Kidney (tissue), 14 donors: Measurements from ENCODE around the gene HPS5. TPM values are rescaled to one million over a fixed set of nuclear protein-coding genes. Genes with fewer than 3 reads are reported as not detected.
"Not testable (repeated sequence)": the region's sequence is repeated elsewhere in the genome, so short reads cannot be mapped to it uniquely, and the experiment has no call there.

ENCODE experiments used
- DNase-seq, 5 donors: peaks; one replicate each; pipeline ENCODE4 v3.0.0-alpha.2; 2013 to 2020
- FAIRE-seq: peaks from 2 replicates; lab custom pipeline; 2012; peaks lifted over from hg19 to GRCh38; lab: Jason Lieb, UNC
- H3K27ac ChIP-seq, 2 donors: one replicate each; pipeline ENCODE4 v1.7.0; 2013; ENCODE audit warnings: low read depth in 2 of 2, low read length in 2 of 2, inconsistent platforms in 1 of 2
- H3K27me3 ChIP-seq: one replicate; pipeline ENCODE4 v1.7.1; 2013; ENCODE audit warnings: low read length, inconsistent platforms; ENCODE audit not compliant: control insufficient read depth, insufficient read depth
- H3K36me3 ChIP-seq, 3 donors: one replicate each; pipeline versions ENCODE4 v1.7.0 to v1.7.1; 2013; ENCODE audit warnings: low read length in 3 of 3, control low read depth in 1 of 3, inconsistent platforms in 1 of 3; ENCODE audit not compliant: insufficient read depth in 3 of 3, control insufficient read depth in 2 of 3
- H3K4me1 ChIP-seq, 3 donors: one replicate each; pipeline versions ENCODE4 v1.7.0 to v1.7.1; 2013; ENCODE audit warnings: low read length in 3 of 3, inconsistent platforms in 1 of 3, low read depth in 1 of 3; ENCODE audit not compliant: control insufficient read depth in 2 of 3, insufficient read depth in 2 of 3
- H3K4me3 ChIP-seq, 3 donors: one replicate each; pipeline versions ENCODE4 v1.7.0 to v1.8.1; 2013; ENCODE audit warnings: low read length in 3 of 3, control low read depth in 1 of 3, inconsistent platforms in 1 of 3
- H3K9ac ChIP-seq, 3 donors: one replicate each; pipeline versions ENCODE4 v1.7.0 to v1.7.1; 2013; ENCODE audit warnings: low read length in 3 of 3, control low read depth in 1 of 3, inconsistent platforms in 1 of 3
- H3K9me3 ChIP-seq, 3 donors: one replicate each; pipeline versions ENCODE4 v1.7.0 to v1.7.1; 2013; ENCODE audit warnings: low read length in 3 of 3, control low read depth in 1 of 3, inconsistent platforms in 1 of 3; ENCODE audit not compliant: control insufficient read depth in 2 of 3, insufficient read depth in 1 of 3
- intact Hi-C: fragments of 100-400 bp; cut with DNase I; formaldehyde crosslinking; loops from one replicate; pipeline ENCODE4 v1.11.1; 2022
- polyA plus RNA-seq: library from polyadenylated mRNA; stranded (reverse); fragments of 350-450 nt; fragmentation: Illumina TruSeq; extraction: RNeasy Lipid Tissue Mini Kit (QIAGEN cat#74804); gene quantifications from one replicate; pipeline ENCODE4 v1.2.3, GENCODE V29; 2014; ENCODE audit warnings: low read depth, low replicate concordance; ENCODE audit not compliant: insufficient read depth
- total RNA-seq: library from RNA; stranded (reverse); fragmentation: NEBNext Ultra II Directional; extraction: Animal tissue kit (Norgen Biotek cat#: 25700); gene quantifications from one replicate; pipeline ENCODE4 v1.2.1, GENCODE V29; 2021
- TF ChIP-seq, protein P1 (sequence below): IDR thresholded peaks from 3 replicates; pipeline ENCODE4 v1.5.1; 2012; ENCODE audit warnings: mild to moderate bottlenecking, moderate library complexity, borderline replicate concordance; ENCODE audit not compliant: insufficient read depth; ENCODE audit errors: extremely low read depth
- donor health status: control.
- donor health status: control.
- donor health status: control.
- donor health status: control.
- donor health status: control.
- donor health status: DM: yes; HTN: yes; CAD: no.
- donor health status: Normal renal cell carcinoma (clear cell type).

The HPS5 gene
- total and polyA plus RNA-seq, 2 donors from 2014 or later = 7.7 to 17.2 TPM

DNA sequence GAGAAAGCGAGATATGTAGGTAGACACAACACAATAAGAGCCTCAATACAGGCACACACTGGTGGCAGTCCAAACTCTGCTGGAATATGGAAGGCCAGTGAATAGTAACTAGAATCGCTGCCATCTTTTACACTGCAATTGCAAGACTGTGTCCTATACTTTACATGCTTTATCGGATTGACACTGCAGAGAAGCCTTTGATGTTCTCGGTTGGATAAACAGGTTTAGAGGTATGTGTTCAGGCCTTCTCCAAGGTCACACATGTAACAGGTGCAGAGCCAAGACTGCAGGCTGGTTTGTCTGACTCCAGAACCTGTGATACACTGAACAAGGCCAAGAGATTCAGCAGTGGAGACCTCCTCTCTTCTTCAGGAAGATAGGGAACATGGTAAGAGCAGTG is 50.7 kb downstream of the HPS5 start:
- H3K4me3 ChIP-seq = no peak overlapping the region
- no peaks in the 10 kb centered on the region for H3K4me1 ChIP-seq
- no peak for FAIRE-seq
- H3K9me3 ChIP-seq = no peaks in the 10 kb centered on the region
- H3K27me3 ChIP-seq = no peaks in the 10 kb centered on the region
- no peaks in the 10 kb centered on the region for H3K36me3 ChIP-seq
- TF ChIP-seq, protein P1, sequence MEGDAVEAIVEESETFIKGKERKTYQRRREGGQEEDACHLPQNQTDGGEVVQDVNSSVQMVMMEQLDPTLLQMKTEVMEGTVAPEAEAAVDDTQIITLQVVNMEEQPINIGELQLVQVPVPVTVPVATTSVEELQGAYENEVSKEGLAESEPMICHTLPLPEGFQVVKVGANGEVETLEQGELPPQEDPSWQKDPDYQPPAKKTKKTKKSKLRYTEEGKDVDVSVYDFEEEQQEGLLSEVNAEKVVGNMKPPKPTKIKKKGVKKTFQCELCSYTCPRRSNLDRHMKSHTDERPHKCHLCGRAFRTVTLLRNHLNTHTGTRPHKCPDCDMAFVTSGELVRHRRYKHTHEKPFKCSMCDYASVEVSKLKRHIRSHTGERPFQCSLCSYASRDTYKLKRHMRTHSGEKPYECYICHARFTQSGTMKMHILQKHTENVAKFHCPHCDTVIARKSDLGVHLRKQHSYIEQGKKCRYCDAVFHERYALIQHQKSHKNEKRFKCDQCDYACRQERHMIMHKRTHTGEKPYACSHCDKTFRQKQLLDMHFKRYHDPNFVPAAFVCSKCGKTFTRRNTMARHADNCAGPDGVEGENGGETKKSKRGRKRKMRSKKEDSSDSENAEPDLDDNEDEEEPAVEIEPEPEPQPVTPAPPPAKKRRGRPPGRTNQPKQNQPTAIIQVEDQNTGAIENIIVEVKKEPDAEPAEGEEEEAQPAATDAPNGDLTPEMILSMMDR = no peak
- H3K9ac ChIP-seq = no peak overlapping the region
- DNase-seq = no peak
- H3K27ac ChIP-seq = no peak overlapping the region
- intact Hi-C loops = no loop called here

DNA sequence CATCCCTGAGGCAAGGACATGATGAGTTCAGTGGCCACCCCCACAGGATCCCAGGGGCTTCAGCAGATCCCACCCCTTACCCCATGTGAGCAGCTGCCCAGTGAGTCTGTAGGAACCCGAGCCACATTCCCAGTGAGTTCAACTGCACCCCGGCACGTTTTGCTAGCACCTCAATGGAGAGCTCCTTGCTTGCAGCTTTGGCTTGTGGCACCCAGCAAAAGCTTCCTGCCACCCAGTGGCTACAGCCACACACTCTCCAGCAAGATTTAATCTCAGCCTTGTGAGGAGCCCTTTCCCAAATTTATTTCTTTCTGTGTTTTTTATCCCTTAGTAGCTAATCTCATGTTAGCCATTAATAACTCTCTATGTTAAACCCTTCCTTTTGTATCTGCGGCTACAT is 51.8 kb downstream of the HPS5 start:
- no peaks in the 10 kb centered on the region for H3K9me3 ChIP-seq
- H3K4me3 ChIP-seq = no peak overlapping the region
- no peaks in the 10 kb centered on the region for H3K4me1 ChIP-seq
- H3K27me3 ChIP-seq = no peaks in the 10 kb centered on the region
- H3K27ac ChIP-seq = no peak overlapping the region
- TF ChIP-seq, protein P1 = no peak
- intact Hi-C loops = no loop called here
- no peak for DNase-seq
- no peaks in the 10 kb centered on the region for H3K36me3 ChIP-seq
- no peak for FAIRE-seq
- no peak overlapping the region for H3K9ac ChIP-seq

DNA sequence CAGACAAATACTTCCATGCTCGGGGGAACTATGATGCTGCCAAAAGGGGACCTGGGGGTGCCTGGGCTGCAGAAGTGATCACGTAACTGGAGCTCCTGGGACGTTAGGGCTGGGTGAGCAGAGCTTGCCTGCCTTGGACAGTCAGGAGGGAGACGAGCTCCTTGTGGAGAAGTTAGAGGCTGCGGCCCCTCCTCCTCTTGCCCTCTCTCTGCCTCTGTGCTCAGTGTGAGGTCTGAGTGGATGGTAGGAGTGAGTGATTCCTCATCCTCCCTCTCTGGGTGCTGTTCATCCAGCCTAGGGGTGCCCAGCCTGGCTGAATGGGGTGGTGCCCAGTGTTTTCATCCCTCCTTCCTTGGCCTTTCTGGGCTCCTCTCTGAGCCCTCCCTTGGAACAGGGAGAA is 52.7 kb downstream of the HPS5 start:
- intact Hi-C loops, FAIRE-seq, H3K36me3 ChIP-seq, H3K27ac ChIP-seq, H3K9ac ChIP-seq, H3K4me1 ChIP-seq, DNase-seq, H3K9me3 ChIP-seq, H3K4me3 ChIP-seq, H3K27me3 ChIP-seq: not testable (repeated sequence)

DNA sequence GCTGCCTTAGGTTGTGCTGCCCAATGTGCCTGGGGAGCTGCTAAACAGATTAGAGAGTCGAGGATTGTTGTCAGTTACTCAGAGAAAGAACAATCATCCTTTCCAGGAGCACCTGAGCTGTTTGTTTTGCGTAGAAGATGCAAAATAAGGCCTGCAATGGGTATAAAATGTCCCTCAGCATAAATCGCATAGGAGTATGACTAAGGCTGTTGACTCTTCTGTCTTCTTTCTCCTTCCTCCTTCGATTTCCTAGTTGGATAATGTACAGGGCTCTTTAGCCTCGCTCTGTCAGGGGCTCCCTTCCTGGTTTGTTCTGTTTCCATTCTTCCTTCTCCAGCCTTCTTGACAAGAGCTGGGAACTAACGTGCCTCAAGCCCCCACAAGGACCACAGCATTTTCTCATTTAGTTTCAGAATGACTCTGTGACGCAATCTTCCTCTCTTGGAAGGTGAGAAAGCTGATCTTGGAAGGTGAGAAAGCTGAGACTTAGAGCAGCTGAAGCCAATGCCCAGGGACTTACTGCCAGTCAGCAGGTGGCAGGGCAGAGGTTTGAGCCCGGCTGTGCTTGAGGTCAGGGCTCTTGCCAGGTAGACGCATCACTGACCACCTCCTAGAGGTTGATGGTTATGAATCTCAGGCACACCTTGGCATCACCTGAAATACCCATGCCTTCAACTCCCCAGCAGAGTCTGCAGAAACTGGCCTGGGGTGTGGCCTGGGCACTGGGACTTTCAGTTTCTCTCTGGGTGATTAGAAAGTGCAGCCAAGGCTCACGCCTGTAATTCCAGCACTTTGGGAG is 54.4 kb downstream of the HPS5 start:
- H3K27me3 ChIP-seq, H3K4me3 ChIP-seq, H3K9me3 ChIP-seq, FAIRE-seq, H3K27ac ChIP-seq, intact Hi-C loops, H3K4me1 ChIP-seq, H3K9ac ChIP-seq, H3K36me3 ChIP-seq, DNase-seq: not testable (repeated sequence)
